Panc1 (cell line): ENCODE results near the gene AGMAT.

Experiments used
- TCF7L2 ChIP-seq: IDR thresholded peaks from 2 replicates; pipeline ENCODE4 v1.6.1; 2011; ENCODE audit warnings: mild to moderate bottlenecking, low read depth, low read length, inconsistent platforms
- TF ChIP-seq, protein P1 (sequence below): fragments of 450-650 bp; IDR thresholded peaks from 2 replicates; pipeline ENCODE4 v1.5.1; 2017; ENCODE audit warnings: mild to moderate bottlenecking

DNA sequence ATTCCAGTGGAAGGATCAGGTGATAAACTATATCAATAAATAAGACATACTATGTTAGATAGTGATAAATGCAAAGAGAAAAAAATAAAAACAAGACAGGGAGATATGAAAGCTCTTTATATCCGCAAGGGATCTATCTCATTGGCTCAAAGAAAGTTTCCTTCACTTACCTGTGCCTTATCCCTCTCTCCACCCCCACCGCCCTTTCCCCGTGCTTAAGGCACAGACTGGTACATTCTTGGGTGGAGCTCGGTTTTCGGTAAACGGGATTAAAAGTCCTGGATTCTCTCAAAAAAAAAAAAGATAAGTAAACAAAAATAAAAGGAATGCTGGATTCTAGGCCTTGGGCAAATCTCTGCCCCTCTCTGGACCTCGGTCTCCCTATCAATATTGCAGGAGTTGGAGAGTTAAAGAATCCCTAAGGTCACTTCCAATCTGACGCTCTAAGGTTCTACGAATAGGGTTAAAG, 58.8 kb downstream of the AGMAT start:
- TF ChIP-seq, protein P1, sequence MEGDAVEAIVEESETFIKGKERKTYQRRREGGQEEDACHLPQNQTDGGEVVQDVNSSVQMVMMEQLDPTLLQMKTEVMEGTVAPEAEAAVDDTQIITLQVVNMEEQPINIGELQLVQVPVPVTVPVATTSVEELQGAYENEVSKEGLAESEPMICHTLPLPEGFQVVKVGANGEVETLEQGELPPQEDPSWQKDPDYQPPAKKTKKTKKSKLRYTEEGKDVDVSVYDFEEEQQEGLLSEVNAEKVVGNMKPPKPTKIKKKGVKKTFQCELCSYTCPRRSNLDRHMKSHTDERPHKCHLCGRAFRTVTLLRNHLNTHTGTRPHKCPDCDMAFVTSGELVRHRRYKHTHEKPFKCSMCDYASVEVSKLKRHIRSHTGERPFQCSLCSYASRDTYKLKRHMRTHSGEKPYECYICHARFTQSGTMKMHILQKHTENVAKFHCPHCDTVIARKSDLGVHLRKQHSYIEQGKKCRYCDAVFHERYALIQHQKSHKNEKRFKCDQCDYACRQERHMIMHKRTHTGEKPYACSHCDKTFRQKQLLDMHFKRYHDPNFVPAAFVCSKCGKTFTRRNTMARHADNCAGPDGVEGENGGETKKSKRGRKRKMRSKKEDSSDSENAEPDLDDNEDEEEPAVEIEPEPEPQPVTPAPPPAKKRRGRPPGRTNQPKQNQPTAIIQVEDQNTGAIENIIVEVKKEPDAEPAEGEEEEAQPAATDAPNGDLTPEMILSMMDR, result no peak
- TF ChIP-seq TCF7L2, result no peak
